Stimulated activated naive CD8-positive, alpha-beta T cell treated with anti-CD3 and anti-CD28 coated beads, Interleukin-15, amount 100 ng/mL, for 72 hours (primary cell): ENCODE data around the gene TRABD2B.

Experiments
- ATAC-seq: fragments of 150-1000 bp; cut with Tn5 transposase; 2 replicates; pipeline ENCODE4 v1.10.0; 2021; ENCODE audit warnings: mild to moderate bottlenecking, moderate library complexity
- DNase-seq, 2 donors: peaks; one replicate each; pipeline ENCODE4 v3.0.0; 2021 to 2022
- H3K27ac Mint-ChIP-seq, 2 donors: one replicate each; pipeline ENCODE4 v1.8.0; 2022; ENCODE audit warnings: mild to moderate bottlenecking in 2 of 2, mixed read lengths in 2 of 2, moderate library complexity in 2 of 2
- H3K27me3 Mint-ChIP-seq: one replicate; pipeline ENCODE4 v1.8.0; 2022; ENCODE audit warnings: mixed read lengths
- H3K4me1 Mint-ChIP-seq: one replicate; pipeline ENCODE4 v1.8.0; 2022; ENCODE audit warnings: mild to moderate bottlenecking, mixed read lengths
- H3K4me3 Mint-ChIP-seq, 2 donors: one replicate each; pipeline ENCODE4 v1.8.0; 2022; ENCODE audit warnings: mild to moderate bottlenecking in 2 of 2, mixed read lengths in 2 of 2, moderate library complexity in 1 of 2
- H3K9me3 Mint-ChIP-seq, 2 donors: one replicate each; pipeline ENCODE4 v1.8.0; 2022; ENCODE audit warnings: mixed read lengths in 2 of 2

TRABD2B gene

DNA sequence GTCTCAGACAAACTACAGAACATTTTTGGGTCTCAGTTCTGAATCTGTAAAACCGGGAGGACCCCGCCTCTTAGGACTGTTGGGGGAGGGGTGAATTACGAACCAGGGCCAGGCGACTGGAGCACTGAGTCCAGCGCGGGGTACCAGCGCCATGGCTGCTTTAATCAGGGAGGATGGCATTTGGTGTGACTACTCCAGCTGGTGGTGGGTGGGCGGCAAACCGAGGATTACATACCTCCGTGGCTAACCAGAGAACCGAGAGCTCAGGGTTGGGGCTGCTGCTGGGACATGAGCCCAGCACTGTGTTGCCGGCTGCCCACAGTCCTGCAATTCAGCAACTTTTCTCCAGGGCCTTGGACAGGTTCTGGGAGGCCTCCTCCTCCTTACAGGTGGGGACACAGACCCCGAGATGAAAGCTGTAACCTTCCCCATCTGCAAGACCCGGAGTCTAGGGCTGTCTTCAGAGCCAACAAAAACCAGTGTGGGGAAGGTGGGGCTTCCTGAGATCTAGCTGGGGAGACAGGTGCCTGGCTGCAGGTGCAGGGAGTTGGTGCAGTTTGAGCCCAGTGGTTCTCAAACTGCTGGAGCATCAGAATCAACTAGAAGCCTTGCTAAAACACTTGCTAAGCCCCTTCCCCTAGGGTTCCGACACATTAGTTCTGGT is 285.9 kb downstream of the TRABD2B start:
- Mint-ChIP-seq H3K9me3 (no peaks in the 10 kb centered on the region), H3K27me3 (peaks cover 93% of the 10 kb centered on the region), H3K4me3 (no peak overlapping the region), H3K4me1 (peaks cover 33% of the 10 kb centered on the region), H3K27ac (no peak overlapping the region)
- DNase-seq = no peak
- ATAC-seq = no peak
